ENCODE results near the gene MRPS26. TPM values are rescaled to one million over a fixed set of nuclear protein-coding genes. Genes with fewer than 3 reads are reported as not detected.

The MRPS26 gene
- total RNA-seq, 1 experiment from 2014 or later, result 52.7 TPM

DNA sequence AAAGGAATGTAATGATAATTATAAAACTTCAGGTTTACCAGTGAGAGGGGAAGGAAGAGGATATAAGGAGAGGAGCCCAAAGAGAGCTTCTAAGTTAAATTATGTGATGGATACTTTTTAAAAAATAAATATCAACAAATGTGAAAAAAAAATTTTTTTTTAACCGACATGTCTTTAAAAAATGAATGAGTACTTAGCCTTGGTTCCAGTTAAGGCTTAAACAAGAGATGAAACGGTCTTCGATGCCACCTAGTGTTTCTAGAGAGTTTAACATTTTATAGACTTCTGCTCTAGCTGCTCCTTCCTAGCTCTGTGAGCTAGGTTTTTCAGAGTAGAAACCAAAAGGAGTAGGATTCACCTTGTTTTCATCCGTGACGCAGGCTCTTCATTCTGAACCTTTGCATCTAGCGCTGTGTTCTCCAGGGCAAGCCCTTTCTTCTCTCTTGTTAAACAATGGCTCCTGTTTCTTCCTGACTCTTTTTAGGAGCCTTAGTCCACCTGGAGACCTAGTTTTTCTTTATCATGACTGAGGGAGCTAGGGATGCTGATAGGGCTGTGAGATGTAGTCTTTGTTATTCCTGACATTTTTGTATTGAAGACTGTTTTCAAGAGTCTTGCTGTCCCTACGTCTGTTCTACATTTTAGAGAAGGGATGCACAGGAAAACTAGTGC lies 44.9 kb upstream of the MRPS26 start:
- in situ Hi-C loops (cut with HindIII; ENCODE audit: low pct_unique_long_range_greater_than_20kb, low sequenced_read_pairs), result no loop called here
- Histone ChIP-seq H3K27ac (ENCODE audit: low read length) (no peak overlapping the region), H3K9me3 (ENCODE audit: control insufficient read depth, insufficient read depth, low read depth, low read length) (no peaks in the 10 kb centered on the region), H3K36me3 (ENCODE audit: control insufficient read depth, insufficient read depth, low read length) (peaks cover 4% of the 10 kb centered on the region; the same call in 1 of the 2 replicates), H3K4me1 (ENCODE audit: control insufficient read depth, insufficient read depth, low read length) (no peaks in the 10 kb centered on the region), H3K4me3 (ENCODE audit: low read depth in 2 of 2, low read length in 2 of 2) (no peak overlapping the region), H3K27me3 (ENCODE audit: control insufficient read depth, insufficient read depth, low read length) (no peaks in the 10 kb centered on the region)
- ATAC-seq (no peak), DNase-seq (ENCODE audit: low read depth, low spot score) (no peak)
- POLR2A ChIA-PET, result no interaction called here
- no TSS peak for BruUV-seq (replicated peaks)
- TF ChIP-seq, protein P1, sequence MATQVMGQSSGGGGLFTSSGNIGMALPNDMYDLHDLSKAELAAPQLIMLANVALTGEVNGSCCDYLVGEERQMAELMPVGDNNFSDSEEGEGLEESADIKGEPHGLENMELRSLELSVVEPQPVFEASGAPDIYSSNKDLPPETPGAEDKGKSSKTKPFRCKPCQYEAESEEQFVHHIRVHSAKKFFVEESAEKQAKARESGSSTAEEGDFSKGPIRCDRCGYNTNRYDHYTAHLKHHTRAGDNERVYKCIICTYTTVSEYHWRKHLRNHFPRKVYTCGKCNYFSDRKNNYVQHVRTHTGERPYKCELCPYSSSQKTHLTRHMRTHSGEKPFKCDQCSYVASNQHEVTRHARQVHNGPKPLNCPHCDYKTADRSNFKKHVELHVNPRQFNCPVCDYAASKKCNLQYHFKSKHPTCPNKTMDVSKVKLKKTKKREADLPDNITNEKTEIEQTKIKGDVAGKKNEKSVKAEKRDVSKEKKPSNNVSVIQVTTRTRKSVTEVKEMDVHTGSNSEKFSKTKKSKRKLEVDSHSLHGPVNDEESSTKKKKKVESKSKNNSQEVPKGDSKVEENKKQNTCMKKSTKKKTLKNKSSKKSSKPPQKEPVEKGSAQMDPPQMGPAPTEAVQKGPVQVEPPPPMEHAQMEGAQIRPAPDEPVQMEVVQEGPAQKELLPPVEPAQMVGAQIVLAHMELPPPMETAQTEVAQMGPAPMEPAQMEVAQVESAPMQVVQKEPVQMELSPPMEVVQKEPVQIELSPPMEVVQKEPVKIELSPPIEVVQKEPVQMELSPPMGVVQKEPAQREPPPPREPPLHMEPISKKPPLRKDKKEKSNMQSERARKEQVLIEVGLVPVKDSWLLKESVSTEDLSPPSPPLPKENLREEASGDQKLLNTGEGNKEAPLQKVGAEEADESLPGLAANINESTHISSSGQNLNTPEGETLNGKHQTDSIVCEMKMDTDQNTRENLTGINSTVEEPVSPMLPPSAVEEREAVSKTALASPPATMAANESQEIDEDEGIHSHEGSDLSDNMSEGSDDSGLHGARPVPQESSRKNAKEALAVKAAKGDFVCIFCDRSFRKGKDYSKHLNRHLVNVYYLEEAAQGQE (IDR thresholded peaks at IDR 0.05; ENCODE audit: insufficient read depth in 1 of 2, low read depth in 2 of 2, low read length in 1 of 2), result no peak
- TF ChIP-seq, protein P2, sequence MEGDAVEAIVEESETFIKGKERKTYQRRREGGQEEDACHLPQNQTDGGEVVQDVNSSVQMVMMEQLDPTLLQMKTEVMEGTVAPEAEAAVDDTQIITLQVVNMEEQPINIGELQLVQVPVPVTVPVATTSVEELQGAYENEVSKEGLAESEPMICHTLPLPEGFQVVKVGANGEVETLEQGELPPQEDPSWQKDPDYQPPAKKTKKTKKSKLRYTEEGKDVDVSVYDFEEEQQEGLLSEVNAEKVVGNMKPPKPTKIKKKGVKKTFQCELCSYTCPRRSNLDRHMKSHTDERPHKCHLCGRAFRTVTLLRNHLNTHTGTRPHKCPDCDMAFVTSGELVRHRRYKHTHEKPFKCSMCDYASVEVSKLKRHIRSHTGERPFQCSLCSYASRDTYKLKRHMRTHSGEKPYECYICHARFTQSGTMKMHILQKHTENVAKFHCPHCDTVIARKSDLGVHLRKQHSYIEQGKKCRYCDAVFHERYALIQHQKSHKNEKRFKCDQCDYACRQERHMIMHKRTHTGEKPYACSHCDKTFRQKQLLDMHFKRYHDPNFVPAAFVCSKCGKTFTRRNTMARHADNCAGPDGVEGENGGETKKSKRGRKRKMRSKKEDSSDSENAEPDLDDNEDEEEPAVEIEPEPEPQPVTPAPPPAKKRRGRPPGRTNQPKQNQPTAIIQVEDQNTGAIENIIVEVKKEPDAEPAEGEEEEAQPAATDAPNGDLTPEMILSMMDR (IDR thresholded peaks at IDR 0.05), result peak; percentile 10; the same call in 1 of the 2 replicates
- TF ChIP-seq POLR2AphosphoS5 (IDR thresholded peaks at IDR 0.05; ENCODE audit: low read depth, low read length) (no peak), TCF7L2 (IDR thresholded peaks at IDR 0.05; ENCODE audit: low read depth, low read length) (no peak), SIN3A (IDR thresholded peaks at IDR 0.05; ENCODE audit: borderline replicate concordance, insufficient read depth, low read depth, low read length) (no peak)
- CTCF ChIA-PET, result interaction anchor here (0.7 kb wide), 1 partner anchor 129 kb away, joined by 3 read pairs; no protein-coding TSS in a partner anchor
- intact Hi-C loops (cut with micrococcal nuclease; ENCODE audit: unreplicated experiment), result no loop called here

DNA sequence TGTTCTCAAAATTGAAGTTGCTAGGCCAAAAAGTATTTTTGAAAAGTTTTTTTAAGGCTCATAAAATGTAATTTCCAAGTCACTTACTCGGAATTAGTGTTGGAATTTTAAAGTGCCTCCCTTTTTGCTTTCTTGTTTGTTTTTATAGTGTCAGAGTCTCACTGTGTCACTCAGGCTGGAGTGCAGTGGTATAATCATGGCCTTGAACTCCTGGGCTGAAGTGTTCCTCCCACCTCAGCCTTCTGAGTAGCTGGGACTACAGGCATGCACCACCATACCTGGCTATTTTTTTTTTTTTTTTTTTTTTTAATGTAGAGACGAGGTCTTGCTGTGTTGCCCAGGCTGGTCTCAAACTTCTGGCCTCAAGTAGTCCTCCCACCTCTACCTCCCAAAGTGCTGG lies 42.4 kb upstream of the MRPS26 start:
- ChIA-PET CTCF (no interaction called here), POLR2A (interaction anchor here (0.7 kb wide), 1 partner anchor 419 kb away, joined by 3 read pairs; no protein-coding TSS in a partner anchor)
- no peak overlapping the region for H3K4me3 ChIP-seq (ENCODE audit: low read depth in 2 of 2, low read length in 2 of 2)
- intact Hi-C loops (cut with micrococcal nuclease; ENCODE audit: unreplicated experiment), result no loop called here
- H3K4me1 ChIP-seq (ENCODE audit: control insufficient read depth, insufficient read depth, low read length), result no peaks in the 10 kb centered on the region
- DNase-seq (ENCODE audit: low read depth, low spot score), result no peak
- in situ Hi-C loops (cut with HindIII; ENCODE audit: low pct_unique_long_range_greater_than_20kb, low sequenced_read_pairs), result no loop called here
- ATAC-seq, result no peak
- no peak overlapping the region for H3K27ac ChIP-seq (ENCODE audit: low read length)
- no peaks in the 10 kb centered on the region for H3K9me3 ChIP-seq (ENCODE audit: control insufficient read depth, insufficient read depth, low read depth, low read length)
- H3K36me3 ChIP-seq (ENCODE audit: control insufficient read depth, insufficient read depth, low read length), result peaks cover 10% of the 10 kb centered on the region; the same call in 1 of the 2 replicates
- no peaks in the 10 kb centered on the region for H3K27me3 ChIP-seq (ENCODE audit: control insufficient read depth, insufficient read depth, low read length)
- TF ChIP-seq POLR2AphosphoS5 (IDR thresholded peaks at IDR 0.05; ENCODE audit: low read depth, low read length), result no peak
- TF ChIP-seq, protein P2 (IDR thresholded peaks at IDR 0.05), result no peak
- TF ChIP-seq, protein P1 (IDR thresholded peaks at IDR 0.05; ENCODE audit: insufficient read depth in 1 of 2, low read depth in 2 of 2, low read length in 1 of 2), result no peak
- no peak for TF ChIP-seq TCF7L2 (IDR thresholded peaks at IDR 0.05; ENCODE audit: low read depth, low read length)
- TF ChIP-seq SIN3A (IDR thresholded peaks at IDR 0.05; ENCODE audit: borderline replicate concordance, insufficient read depth, low read depth, low read length), result no peak
- BruUV-seq (replicated peaks), result no TSS peak

Measured in Panc1 (cell line).